Smooth muscle cell (in vitro differentiated cells): ENCODE data around the gene LRRC8B. TPM values are rescaled to one million over a fixed set of nuclear protein-coding genes. Genes with fewer than 3 reads are reported as not detected.

Experiments
- DNase-seq: peaks from one replicate; lab custom pipeline; 2025; ENCODE audit not compliant: unreplicated experiment; lab: John Stamatoyannopoulos, UW
- H2AFZ ChIP-seq: fragments of 200-600 bp; sonication (generic); 2 replicates; pipeline ENCODE4 v1.6.0; 2016; ENCODE audit warnings: antibody characterized with exemption, low read depth, mild to moderate bottlenecking
- H3F3A ChIP-seq: fragments of 200-600 bp; sonication (generic); 2 replicates; pipeline ENCODE4 v1.6.0; 2017; ENCODE audit warnings: antibody characterized with exemption, low read depth
- H3K27ac ChIP-seq: fragments of 200-600 bp; sonication (generic); 2 replicates; pipeline ENCODE4 v1.5.1; 2016; ENCODE audit warnings: low read depth, mild to moderate bottlenecking
- H3K27me3 ChIP-seq: fragments of 200-600 bp; sonication (generic); 2 replicates; pipeline ENCODE4 v1.6.1; 2016; ENCODE audit warnings: low read depth, mild to moderate bottlenecking
- H3K36me3 ChIP-seq: fragments of 200-600 bp; sonication (generic); 2 replicates; pipeline ENCODE4 v1.5.1; 2016; ENCODE audit warnings: low read depth
- H3K4me1 ChIP-seq: fragments of 200-600 bp; sonication (generic); 2 replicates; pipeline ENCODE4 v1.5.1; 2016; ENCODE audit warnings: low read depth
- H3K4me2 ChIP-seq: fragments of 200-600 bp; sonication (generic); 2 replicates; pipeline ENCODE4 v1.6.0; 2016; ENCODE audit warnings: mild to moderate bottlenecking
- H3K4me3 ChIP-seq: fragments of 200-600 bp; sonication (generic); 2 replicates; pipeline ENCODE4 v1.5.1; 2016; ENCODE audit warnings: mild to moderate bottlenecking
- H3K79me2 ChIP-seq: fragments of 200-600 bp; sonication (generic); 2 replicates; pipeline ENCODE4 v1.6.0; 2016; ENCODE audit warnings: low read depth, mild to moderate bottlenecking
- H3K9ac ChIP-seq: fragments of 200-600 bp; sonication (generic); 2 replicates; pipeline ENCODE4 v1.6.0; 2016; ENCODE audit warnings: low read depth
- H3K9me3 ChIP-seq: fragments of 200-600 bp; sonication (generic); replicated peaks from 2 replicates; pipeline ENCODE4 v1.5.1; 2016; ENCODE audit warnings: low read depth
- H4K20me1 ChIP-seq: fragments of 200-600 bp; sonication (generic); 2 replicates; pipeline ENCODE4 v1.6.0; 2016; ENCODE audit warnings: low read depth
- WGBS: methylation state at CpG from one replicate; pipeline ENCODE4 v1.1.7; 2016; ENCODE audit warnings: low lambda C conversion rate; 5-methylcytosine and 5-hydroxymethylcytosine counted together
- polyA plus RNA-seq: library from polyadenylated mRNA; unstranded; fragments of >200 nt; fragmentation: Nextera tagmentation; extraction: Ambion mirVana; gene quantifications from 2 replicates; pipeline ENCODE4 v1.2.1, GENCODE V29; 2016
- total RNA-seq: library from RNA; depleted of rRNA; stranded (reverse); fragments of >200 nt; gene quantifications from 2 replicates; pipeline ENCODE4 v1.2.3, GENCODE V29; 2014
- TF ChIP-seq, protein P1 (sequence below): fragments of 200-600 bp; sonication (generic); IDR thresholded peaks from 2 replicates; pipeline ENCODE4 v1.5.1; 2017; ENCODE audit warnings: borderline replicate concordance, mild to moderate bottlenecking, antibody characterized with exemption; ENCODE audit not compliant: insufficient read depth, poor library complexity, severe bottlenecking

The LRRC8B gene
- total RNA-seq: 3.9 and 4.6 TPM in 2 replicates
- 0.98 and 1.5 TPM in 2 replicates for polyA plus RNA-seq

- peak; percentile 54 for DNase-seq
- WGBS: 1% methylated on average over 53 of the region's 85 CpGs
- Histone ChIP-seq H3K4me3 (peak within 1 kb of the TSS; percentile 93), H3K79me2 (no peaks in the 10 kb centered on the region), H2AFZ (peak within 1 kb of the TSS; percentile 79), H3K27me3 (no peaks in the 10 kb centered on the region), H3K27ac (peak within 1 kb of the TSS; percentile 37), H3K4me2 (peak within 1 kb of the TSS; percentile 93), H3F3A (peaks cover 5% of the 10 kb centered on the region), H3K4me1 (no peaks in the 10 kb centered on the region), H3K9me3 (no peaks in the 10 kb centered on the region), H3K36me3 (no peaks in the 10 kb centered on the region), H4K20me1 (no peaks in the 10 kb centered on the region), H3K9ac (peak within 1 kb of the TSS; percentile 40)
- TF ChIP-seq, protein P1, sequence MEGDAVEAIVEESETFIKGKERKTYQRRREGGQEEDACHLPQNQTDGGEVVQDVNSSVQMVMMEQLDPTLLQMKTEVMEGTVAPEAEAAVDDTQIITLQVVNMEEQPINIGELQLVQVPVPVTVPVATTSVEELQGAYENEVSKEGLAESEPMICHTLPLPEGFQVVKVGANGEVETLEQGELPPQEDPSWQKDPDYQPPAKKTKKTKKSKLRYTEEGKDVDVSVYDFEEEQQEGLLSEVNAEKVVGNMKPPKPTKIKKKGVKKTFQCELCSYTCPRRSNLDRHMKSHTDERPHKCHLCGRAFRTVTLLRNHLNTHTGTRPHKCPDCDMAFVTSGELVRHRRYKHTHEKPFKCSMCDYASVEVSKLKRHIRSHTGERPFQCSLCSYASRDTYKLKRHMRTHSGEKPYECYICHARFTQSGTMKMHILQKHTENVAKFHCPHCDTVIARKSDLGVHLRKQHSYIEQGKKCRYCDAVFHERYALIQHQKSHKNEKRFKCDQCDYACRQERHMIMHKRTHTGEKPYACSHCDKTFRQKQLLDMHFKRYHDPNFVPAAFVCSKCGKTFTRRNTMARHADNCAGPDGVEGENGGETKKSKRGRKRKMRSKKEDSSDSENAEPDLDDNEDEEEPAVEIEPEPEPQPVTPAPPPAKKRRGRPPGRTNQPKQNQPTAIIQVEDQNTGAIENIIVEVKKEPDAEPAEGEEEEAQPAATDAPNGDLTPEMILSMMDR: no peak
Measured at GRCh38 chr1:89524369-89525168, at the start of gene LRRC8B. Gene LRRC8B (plus strand): TSS chr1:89524829. CDS start chr1:89582651, 57,822 bp downstream.

GRCh38 chr1:89475269-89475668 lies 49.4 kb upstream of the LRRC8B start:
- Histone ChIP-seq H3F3A (no peaks in the 10 kb centered on the region), H4K20me1 (no peaks in the 10 kb centered on the region), H2AFZ (no peak overlapping the region), H3K4me1 (no peaks in the 10 kb centered on the region), H3K27me3 (no peaks in the 10 kb centered on the region), H3K4me2 (no peak overlapping the region), H3K79me2 (no peaks in the 10 kb centered on the region), H3K36me3 (no peaks in the 10 kb centered on the region), H3K4me3 (no peak overlapping the region), H3K27ac (no peak overlapping the region), H3K9me3 (no peaks in the 10 kb centered on the region), H3K9ac (no peak overlapping the region)
- no peak for DNase-seq
- TF ChIP-seq, protein P1: no peak
- 90% methylated on average over 1 of the region's 1 CpG for WGBS

DNA sequence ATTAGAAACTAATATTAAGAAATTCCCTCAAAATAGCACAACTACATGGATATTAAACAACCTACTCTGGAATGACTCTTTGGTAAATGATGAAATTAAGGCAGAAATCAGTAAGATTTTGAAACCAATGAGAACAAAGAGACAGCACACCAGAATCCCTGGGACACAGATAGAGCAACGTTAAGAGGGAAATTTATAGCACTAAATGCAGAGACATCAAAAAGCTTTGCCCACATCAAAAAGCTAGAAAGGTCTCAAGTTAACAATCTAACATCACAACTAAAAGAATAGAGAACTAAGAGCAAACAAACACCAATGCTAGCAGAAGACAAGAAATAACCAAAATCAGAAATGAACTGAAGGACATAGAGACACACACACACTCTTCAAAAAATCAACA lies 48.6 kb upstream of the LRRC8B start:
- Histone ChIP-seq H4K20me1 (no peaks in the 10 kb centered on the region), H3F3A (no peaks in the 10 kb centered on the region), H3K4me1 (no peaks in the 10 kb centered on the region), H3K36me3 (no peaks in the 10 kb centered on the region), H3K4me2 (no peak overlapping the region), H3K9me3 (no peaks in the 10 kb centered on the region), H2AFZ (no peak overlapping the region), H3K27me3 (no peaks in the 10 kb centered on the region), H3K4me3 (no peak overlapping the region), H3K27ac (no peak overlapping the region), H3K79me2 (no peaks in the 10 kb centered on the region), H3K9ac (no peak overlapping the region)
- TF ChIP-seq, protein P1: no peak
- no peak for DNase-seq
- 88% methylated on average over 1 of the region's 1 CpG for WGBS
